Measurements from ENCODE around the gene VSTM2B.

The VSTM2B gene

DNA sequence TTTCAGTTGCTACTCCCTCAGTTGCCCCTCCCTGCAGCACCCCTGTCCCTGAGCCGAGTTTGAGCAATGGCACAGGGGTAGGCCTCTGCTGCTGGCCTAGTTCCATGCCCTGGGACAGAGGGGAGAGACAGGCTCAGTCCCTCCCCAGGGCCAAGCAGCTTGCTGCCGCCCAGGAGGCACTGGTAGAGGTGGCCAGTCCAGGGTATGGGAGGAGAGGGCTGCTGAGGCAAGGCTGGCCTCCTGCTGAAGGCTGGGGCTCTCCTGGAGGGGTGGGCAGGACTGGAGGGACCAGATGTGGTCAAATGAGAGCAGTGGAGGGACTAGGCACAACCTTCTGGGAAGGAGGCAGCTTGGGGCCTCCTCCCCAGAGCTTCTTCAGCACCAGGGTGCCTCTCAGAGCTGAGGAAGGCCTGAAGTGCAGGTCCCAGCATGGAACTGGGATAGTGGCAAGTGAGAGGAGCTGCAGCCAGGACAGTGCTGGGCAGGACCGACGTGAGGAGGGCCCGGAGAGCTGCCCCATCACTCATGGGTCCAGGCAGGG, 29.8 kb upstream of the VSTM2B start:
- no peak overlapping the region for H3K9ac ChIP-seq (ENCODE audit: low read length)
- H3K9me2 ChIP-seq (ENCODE audit: low read depth, low read length): no peaks in the 10 kb centered on the region
- no peak overlapping the region for H2AFZ ChIP-seq (ENCODE audit: low read length)
- TF ChIP-seq CTCF (IDR thresholded peaks at IDR 0.05; ENCODE audit: low read length): no peak
- no peak for TF ChIP-seq EZH2 (IDR thresholded peaks at IDR 0.05; ENCODE audit: borderline replicate concordance, low read length)
- no peaks in the 10 kb centered on the region for H3K4me1 ChIP-seq (ENCODE audit: insufficient read depth, low read length, severe bottlenecking)
- H3K9me3 ChIP-seq (ENCODE audit: low read length): no peaks in the 10 kb centered on the region
- H4K20me1 ChIP-seq (ENCODE audit: insufficient read depth, low read length): no peaks in the 10 kb centered on the region
- no peak overlapping the region for H3K4me2 ChIP-seq (ENCODE audit: low read length)
- H3K4me3 ChIP-seq (ENCODE audit: low read depth, low read length, poor library complexity, severe bottlenecking): no peak overlapping the region
- no peaks in the 10 kb centered on the region for H3K27me3 ChIP-seq (ENCODE audit: insufficient read depth, low read length)
- no peaks in the 10 kb centered on the region for H3F3A ChIP-seq (ENCODE audit: insufficient read depth, low read length)
- H3K79me2 ChIP-seq (ENCODE audit: insufficient read depth, low read length): no peaks in the 10 kb centered on the region
- no peak overlapping the region for H3K27ac ChIP-seq (ENCODE audit: low read depth, low read length, poor library complexity, severe bottlenecking)
- no peaks in the 10 kb centered on the region for H3K36me3 ChIP-seq (ENCODE audit: insufficient read depth, low read length)

DNA sequence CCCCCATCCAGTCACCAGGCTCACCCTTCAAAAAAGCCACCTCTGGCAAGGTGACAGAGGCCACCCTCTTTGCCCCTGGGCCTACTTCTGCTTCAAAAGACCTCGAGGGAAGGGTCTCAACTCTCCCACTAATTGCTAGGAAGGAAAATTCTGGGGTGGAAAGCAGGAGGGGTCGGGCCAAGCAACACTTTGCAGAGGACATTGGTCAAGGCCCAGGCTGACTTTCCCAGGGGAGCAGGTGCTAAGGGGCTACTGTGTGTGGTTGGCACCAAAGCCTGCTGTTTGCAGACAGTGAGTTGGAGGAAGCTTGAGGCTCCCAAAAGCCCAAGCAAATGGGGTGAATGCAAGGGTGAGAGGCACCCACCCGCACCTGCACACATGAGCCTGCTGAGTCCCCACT, 28.6 kb upstream of the VSTM2B start:
- Histone ChIP-seq H3K4me1 (ENCODE audit: insufficient read depth, low read length, severe bottlenecking) (no peaks in the 10 kb centered on the region), H2AFZ (ENCODE audit: low read length) (no peak overlapping the region), H3K9ac (ENCODE audit: low read length) (no peak overlapping the region), H3K4me3 (ENCODE audit: low read depth, low read length, poor library complexity, severe bottlenecking) (no peak overlapping the region), H3K27me3 (ENCODE audit: insufficient read depth, low read length) (no peaks in the 10 kb centered on the region), H3K27ac (ENCODE audit: low read depth, low read length, poor library complexity, severe bottlenecking) (no peak overlapping the region), H3K36me3 (ENCODE audit: insufficient read depth, low read length) (no peaks in the 10 kb centered on the region), H3K9me2 (ENCODE audit: low read depth, low read length) (no peaks in the 10 kb centered on the region), H3K79me2 (ENCODE audit: insufficient read depth, low read length) (no peaks in the 10 kb centered on the region), H3F3A (ENCODE audit: insufficient read depth, low read length) (no peaks in the 10 kb centered on the region), H3K4me2 (ENCODE audit: low read length) (no peak overlapping the region), H3K9me3 (ENCODE audit: low read length) (no peaks in the 10 kb centered on the region), H4K20me1 (ENCODE audit: insufficient read depth, low read length) (no peaks in the 10 kb centered on the region)
- TF ChIP-seq CTCF (IDR thresholded peaks at IDR 0.05; ENCODE audit: low read length) (no peak), EZH2 (IDR thresholded peaks at IDR 0.05; ENCODE audit: borderline replicate concordance, low read length) (no peak)

DNA sequence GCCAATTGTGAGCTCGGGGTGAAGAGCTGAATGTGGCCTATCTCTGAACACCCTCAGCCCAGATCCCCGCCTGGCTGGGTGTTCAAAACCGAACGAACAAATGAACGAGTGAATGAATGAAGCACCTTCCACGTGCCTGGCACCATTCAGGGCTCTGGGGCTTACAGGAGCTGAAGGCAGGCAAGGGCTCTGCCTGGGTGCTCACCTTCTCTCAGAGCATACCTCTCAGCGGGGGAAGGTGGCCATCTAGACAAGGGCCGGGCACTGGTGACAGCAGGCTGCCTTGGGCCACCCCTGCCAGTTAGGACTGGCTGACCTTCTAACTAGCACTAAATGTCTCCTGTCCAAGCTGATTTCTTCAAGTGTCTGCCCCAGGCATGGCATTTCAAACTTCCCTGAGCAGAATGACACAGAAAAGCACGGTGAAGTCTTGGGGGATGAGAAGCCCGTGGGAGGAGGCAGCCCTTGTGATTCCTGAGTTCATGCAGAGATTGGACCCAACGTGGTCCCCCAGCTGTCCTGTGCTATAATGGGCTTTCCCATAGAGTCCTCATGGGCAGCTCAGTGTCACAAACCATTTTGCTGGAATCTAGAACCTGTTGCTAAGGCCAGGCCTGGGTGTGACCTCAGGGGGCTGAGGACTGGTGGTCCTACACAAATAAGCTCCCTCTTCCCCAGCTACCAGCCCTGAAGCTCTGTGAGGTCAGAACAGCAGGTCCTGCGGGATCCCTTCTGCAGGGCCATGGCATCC, 27.9 kb upstream of the VSTM2B start:
- H4K20me1 ChIP-seq (ENCODE audit: insufficient read depth, low read length): no peaks in the 10 kb centered on the region
- H2AFZ ChIP-seq (ENCODE audit: low read length): no peak overlapping the region
- H3K9me2 ChIP-seq (ENCODE audit: low read depth, low read length): no peaks in the 10 kb centered on the region
- H3K4me3 ChIP-seq (ENCODE audit: low read depth, low read length, poor library complexity, severe bottlenecking): no peak overlapping the region
- no peaks in the 10 kb centered on the region for H3F3A ChIP-seq (ENCODE audit: insufficient read depth, low read length)
- H3K27me3 ChIP-seq (ENCODE audit: insufficient read depth, low read length): no peaks in the 10 kb centered on the region
- no peaks in the 10 kb centered on the region for H3K79me2 ChIP-seq (ENCODE audit: insufficient read depth, low read length)
- H3K36me3 ChIP-seq (ENCODE audit: insufficient read depth, low read length): no peaks in the 10 kb centered on the region
- H3K4me2 ChIP-seq (ENCODE audit: low read length): no peak overlapping the region
- H3K4me1 ChIP-seq (ENCODE audit: insufficient read depth, low read length, severe bottlenecking): no peaks in the 10 kb centered on the region
- H3K9me3 ChIP-seq (ENCODE audit: low read length): no peaks in the 10 kb centered on the region
- TF ChIP-seq EZH2 (IDR thresholded peaks at IDR 0.05; ENCODE audit: borderline replicate concordance, low read length) (no peak), CTCF (IDR thresholded peaks at IDR 0.05; ENCODE audit: low read length) (no peak)
- H3K27ac ChIP-seq (ENCODE audit: low read depth, low read length, poor library complexity, severe bottlenecking): no peak overlapping the region
- no peak overlapping the region for H3K9ac ChIP-seq (ENCODE audit: low read length)

Measured in OCI-LY1 (cell line).